Measurements from ENCODE around the gene KCTD21.

GRCh38 chr11:78196661-78197091 is 8.2 kb upstream of the KCTD21 start:
- TF ChIP-seq CTCF (IDR thresholded peaks at IDR 0.05; ENCODE audit: insufficient read depth, low read length, poor library complexity, severe bottlenecking) (no peak), EZH2phosphoT487 (conservative IDR thresholded peaks at IDR 0.05; ENCODE audit: low read length) (no peak)
